A204.1 (cell line): ENCODE data around the gene LDHAL6A.
"Not testable (repeated sequence)": the region's sequence is repeated elsewhere in the genome, so short reads cannot be mapped to it uniquely, and the experiment has no call there.

Source experiments
- FAIRE-seq: peaks from 2 replicates; lab custom pipeline; 2012; peaks lifted over from hg19 to GRCh38; lab: Jason Lieb, UNC

Gene LDHAL6A

DNA sequence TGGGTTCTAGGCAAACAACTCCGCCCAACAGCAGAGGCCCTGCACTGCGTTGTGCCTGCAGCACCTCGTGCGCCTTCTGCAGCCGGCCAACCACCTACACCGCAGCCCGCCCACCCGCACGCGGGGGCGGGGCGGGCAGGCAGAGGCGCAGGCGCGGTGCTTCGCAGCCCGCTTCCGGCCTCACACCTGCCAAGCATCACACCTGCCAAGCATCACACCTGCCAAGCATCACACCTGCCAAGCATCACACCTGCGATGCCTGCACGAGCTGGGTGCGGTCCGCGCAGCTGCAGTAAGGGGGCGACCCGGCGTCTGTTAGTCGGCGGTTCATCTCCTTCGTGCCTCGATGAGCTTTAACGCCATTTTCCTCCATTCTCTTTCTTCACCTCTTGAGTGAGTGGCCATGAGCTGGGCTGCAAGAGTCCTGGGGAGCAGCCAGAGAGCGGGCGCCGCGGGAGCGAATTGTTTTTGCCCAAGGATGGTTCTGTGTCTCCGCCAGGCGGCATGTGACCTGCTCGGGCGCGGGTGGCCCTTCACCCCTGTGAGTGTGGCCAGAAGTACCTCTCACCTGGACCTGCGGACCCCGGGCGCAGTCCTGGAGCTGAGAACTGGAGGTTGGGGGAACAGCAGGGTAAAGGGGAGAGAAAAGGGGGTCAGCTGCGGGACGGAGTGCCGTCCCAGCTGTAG is at the start of gene LDHAL6A:
LDHAL6A (plus strand) TSS at position 171 of the 687 bp plus-strand sequence. CDS start 825 bp downstream, outside the sequence.
- FAIRE-seq: no peak

- FAIRE-seq: not testable (repeated sequence)
Observed at GRCh38 chr11:18407400-18407799, 48.3 kb upstream of the LDHAL6A start.

GRCh38 chr11:18408558-18409291 is 46.9 kb upstream of the LDHAL6A start:
- FAIRE-seq: no peak

- FAIRE-seq: no peak
Observed at GRCh38 chr11:18416459-18416858, 39.2 kb upstream of the LDHAL6A start.

GRCh38 chr11:18419040-18419439 is 36.6 kb upstream of the LDHAL6A start:
- no peak for FAIRE-seq

- no peak for FAIRE-seq
Observed at GRCh38 chr11:18420067-18420466, 35.6 kb upstream of the LDHAL6A start.

- FAIRE-seq: no peak
Observed at GRCh38 chr11:18427240-18427639, 28.4 kb upstream of the LDHAL6A start.

DNA sequence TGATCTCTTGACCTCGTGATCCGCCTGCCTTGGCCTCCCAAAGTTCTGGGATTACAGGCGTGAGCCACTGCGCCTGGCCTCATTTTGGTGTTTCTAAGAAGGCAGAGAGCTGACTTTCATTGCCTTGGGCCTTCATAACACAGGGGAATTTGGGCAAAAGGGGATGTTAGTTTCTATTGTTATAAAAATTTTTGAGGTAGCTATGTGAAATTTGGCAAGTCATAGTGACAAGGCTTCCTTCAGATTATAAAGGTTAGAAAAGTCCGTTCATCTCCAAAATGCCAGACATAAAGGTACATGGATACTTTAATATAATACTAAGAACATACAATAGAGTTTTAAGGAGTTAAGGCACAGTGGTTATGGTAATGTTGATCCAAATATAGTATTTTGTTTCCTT is 26.3 kb upstream of the LDHAL6A start:
- FAIRE-seq: no peak

GRCh38 chr11:18438691-18439090 is 17.0 kb upstream of the LDHAL6A start:
- no peak for FAIRE-seq

DNA sequence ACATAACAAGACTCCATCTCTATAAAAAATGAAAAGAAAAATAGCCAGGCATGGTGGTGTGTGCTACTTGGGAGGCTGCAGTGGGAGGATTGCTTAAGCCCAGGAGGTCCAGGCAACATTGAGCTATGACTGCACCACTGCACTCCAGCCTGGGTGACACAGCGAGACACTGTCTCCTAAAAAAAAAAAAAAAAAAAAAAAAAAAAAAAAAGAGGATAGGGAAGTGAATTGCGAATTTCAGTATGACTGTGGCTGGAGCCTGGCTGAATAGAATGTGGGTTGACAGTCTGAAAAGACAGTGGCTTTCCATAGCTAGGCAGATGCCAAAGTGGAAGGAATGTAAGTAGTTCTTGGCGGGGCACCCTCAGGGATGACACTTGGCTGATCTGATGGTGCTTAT is 6.4 kb upstream of the LDHAL6A start:
- no peak for FAIRE-seq

DNA sequence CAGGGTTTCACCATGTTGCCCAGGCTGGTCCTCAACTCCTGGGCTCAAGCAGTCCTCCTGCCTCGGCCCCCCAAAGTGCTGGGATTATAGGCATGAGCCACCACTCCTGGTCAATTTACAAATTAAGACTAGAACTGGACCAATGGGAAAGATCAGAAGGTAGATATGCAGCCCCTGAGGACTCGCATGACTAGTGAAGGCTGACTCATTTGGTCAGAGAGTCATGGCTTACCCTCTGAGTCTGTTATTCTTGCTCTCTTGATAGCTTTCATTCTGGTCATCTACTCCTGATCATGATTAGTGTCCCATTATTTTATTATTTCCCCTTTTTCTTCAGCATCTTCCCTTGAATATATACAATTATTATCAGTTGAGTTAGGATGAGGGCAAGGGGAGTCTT is 2.7 kb upstream of the LDHAL6A start:
- FAIRE-seq: no peak

DNA sequence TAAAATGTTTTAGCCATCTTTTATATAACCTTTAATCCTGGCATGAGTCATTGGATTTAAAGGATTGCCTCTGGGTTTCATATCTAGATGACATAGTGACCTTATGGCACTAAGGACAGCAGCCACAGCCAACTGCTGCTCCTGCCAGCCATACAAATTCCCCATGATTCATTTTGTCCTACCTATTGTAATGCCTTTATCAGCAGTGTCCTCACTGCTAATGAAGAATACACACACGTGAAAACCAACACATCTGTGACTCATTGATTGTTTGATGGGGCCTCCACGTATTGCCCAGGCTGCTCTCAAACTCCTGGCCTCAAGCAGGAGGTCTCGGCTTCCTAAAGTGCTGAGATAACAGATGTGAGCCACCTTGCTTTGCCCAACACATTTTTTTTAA is 1.8 kb downstream of the LDHAL6A start:
- no peak for FAIRE-seq

DNA sequence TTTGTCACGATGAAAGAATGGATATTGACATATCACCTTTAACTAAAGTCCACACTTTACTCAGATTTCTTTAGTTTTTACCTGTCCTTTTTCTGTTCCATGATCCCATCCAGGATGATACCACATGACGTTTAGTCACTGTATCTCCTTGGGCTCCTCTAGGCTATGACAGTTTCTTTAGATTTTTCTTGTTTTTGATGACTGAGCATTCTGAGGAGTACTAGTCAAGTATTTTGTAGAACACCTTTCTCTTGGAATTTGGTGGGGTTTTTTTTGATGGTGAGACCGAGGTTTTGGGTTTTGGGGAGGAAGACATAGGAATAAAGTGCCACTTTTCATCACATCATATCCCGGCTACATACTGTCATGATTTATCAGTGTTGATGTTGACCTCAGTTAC is 4.0 kb downstream of the LDHAL6A start:
- FAIRE-seq: no peak

DNA sequence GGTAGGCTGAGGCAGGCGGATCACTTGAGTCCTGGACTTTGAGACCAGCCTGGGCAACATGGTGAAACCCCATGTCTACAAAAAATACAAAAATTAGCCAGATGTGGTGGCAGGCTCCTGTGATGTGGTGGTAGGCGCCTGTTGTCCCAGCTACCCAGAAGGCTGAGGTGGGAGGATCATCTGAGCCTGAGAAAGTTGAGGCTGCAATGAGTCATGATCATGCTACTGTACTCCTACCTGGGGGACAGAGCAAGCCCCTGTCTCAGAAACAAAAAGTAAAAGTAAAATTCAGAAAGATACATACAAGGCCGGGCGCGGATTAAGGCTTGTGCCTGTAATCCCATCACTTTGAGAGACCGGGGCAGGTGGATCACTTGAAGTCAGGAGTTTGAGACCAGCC is 6.3 kb downstream of the LDHAL6A start:
- FAIRE-seq: no peak

GRCh38 chr11:18463439-18463838 is 7.8 kb downstream of the LDHAL6A start:
- FAIRE-seq: no peak

DNA sequence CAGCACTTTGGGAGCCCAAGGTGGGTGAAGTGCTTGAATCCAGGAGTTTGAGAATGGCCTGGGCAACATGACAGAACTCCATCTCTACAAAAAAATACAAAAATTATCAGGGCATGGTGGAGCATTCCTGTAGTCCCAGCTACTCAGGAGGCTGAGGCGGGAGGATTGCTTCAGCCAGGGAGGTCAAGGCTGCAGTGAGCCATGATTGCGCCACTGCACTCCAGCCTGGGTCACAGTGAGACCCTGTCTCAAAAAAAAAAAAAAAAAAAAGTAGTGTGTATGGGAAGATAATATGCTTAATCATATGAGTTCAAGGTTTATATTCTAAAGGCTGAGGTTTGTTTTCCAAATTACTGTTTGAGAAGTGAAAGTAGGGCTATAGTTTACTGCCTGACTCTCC is 10.7 kb downstream of the LDHAL6A start:
- FAIRE-seq: no peak

DNA sequence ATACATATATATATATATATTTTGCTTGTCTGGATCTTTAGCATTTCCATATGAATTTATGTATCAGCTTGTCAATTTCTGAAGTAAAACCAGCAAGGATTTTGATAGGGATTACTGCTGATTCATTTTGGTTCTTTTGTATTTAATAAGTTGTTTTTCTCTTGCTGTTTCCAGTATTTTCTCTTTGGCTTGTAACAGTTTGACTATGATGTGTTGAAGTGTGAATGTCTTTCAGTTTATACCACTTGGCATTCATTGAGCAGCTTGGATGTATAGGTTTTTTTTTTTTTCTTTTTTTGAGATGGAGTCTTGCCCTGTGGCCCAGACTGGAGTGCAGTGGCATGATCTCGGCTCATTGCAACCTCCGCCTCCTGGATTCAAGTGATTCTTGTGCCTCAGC is 12.4 kb downstream of the LDHAL6A start:
- FAIRE-seq: no peak

DNA sequence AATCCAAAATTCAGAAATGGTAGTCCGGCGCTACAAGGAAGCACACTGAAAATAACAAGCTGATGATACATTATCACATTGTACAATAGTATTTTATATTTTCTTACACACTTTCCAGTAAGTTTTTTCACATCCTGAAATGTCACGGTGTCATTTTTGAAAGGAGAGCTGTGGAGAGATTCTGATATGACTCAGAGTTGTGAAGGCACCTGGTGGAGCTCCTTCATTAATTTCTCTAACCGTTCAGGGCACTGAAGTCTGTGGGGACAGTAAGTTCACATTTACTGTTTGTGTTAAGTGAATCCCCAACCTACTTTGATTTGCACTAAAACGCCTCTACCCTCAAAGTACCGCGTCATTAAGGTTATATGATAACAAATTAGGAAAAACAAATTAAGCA is 13.3 kb downstream of the LDHAL6A start:
- FAIRE-seq: no peak

- no peak for FAIRE-seq
Observed at GRCh38 chr11:18471995-18472394, 16.3 kb downstream of the LDHAL6A start.

- FAIRE-seq: no peak
Observed at GRCh38 chr11:18472587-18472986, 16.9 kb downstream of the LDHAL6A start.

DNA sequence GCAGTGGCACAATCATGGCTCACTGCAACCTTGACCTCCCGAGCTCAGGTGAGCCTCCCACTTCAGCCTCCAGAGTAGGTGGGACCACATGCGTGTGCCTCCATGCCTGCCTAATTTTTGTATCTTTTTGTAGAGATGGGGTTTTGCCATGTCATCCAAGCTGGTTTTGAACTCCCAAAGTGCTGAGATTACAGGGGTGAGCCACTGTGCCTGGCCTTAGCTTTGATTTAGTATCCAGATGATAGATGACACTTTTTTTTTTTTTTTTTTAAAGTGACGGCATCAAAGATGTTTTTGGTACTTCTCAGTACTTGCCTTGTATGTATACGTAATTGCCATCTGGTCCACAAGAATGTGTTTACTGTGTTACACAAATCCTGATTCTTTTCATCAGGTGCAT is 23.4 kb downstream of the LDHAL6A start:
- FAIRE-seq: no peak

GRCh38 chr11:18485913-18486528 is 30.4 kb downstream of the LDHAL6A start:
- FAIRE-seq: no peak

DNA sequence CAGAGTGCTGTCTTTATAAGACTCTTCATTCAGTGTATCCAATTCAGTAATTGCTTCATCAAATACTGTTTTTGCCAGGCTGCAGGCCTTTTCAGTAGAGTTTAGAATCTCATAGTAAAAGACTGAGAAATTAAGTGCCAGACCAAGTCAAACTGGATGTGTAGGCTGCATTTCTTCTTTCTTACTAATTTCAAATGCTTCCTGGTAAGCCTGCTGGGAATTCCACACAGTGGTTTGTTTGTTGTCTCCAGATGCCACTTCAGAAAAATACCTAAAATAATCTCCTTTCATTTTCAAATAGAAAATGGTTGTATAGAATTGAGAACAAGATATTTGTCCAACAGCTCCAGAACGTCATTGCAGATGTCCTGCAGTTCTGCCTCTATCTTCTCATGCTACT is 34.7 kb downstream of the LDHAL6A start:
- no peak for FAIRE-seq
